Activated CD4-positive, alpha-beta memory T cell treated with anti-CD3 and anti-CD28 coated beads for 36 hours (primary cell): ENCODE results near the gene EMC10. TPM values are rescaled to one million over a fixed set of nuclear protein-coding genes. Genes with fewer than 3 reads are reported as not detected.

Experiments
- CTCF ChIA-PET: fragments of 350-600 bp; sonication (Branson Sonifier 250); formaldehyde crosslinking; loops from one replicate; lab custom pipeline; 2021; ENCODE audit warnings: antibody characterized with exemption, inconsistent platforms; lab: Charles Lee
- POLR2A ChIA-PET: fragments of 350-600 bp; sonication (Branson Sonifier 250); formaldehyde crosslinking; loops from one replicate; lab custom pipeline; 2021; ENCODE audit warnings: antibody characterized with exemption; lab: Charles Lee
- DNase-seq: peaks from one replicate; pipeline ENCODE4 v3.0.0-alpha.2; 2020
- H3K27ac Mint-ChIP-seq: one replicate; pipeline ENCODE4 v1.8.0; 2021; ENCODE audit warnings: mixed read lengths
- H3K27me3 Mint-ChIP-seq: one replicate; pipeline ENCODE4 v1.8.0; 2021; ENCODE audit warnings: mixed read lengths
- H3K36me3 Mint-ChIP-seq: one replicate; pipeline ENCODE4 v1.8.0; 2021; ENCODE audit warnings: mixed read lengths
- H3K4me1 Mint-ChIP-seq: one replicate; pipeline ENCODE4 v1.8.0; 2021; ENCODE audit warnings: low read depth, mixed read lengths
- H3K4me3 Mint-ChIP-seq: one replicate; pipeline ENCODE4 v1.8.0; 2021; ENCODE audit warnings: mild to moderate bottlenecking, mixed read lengths
- H3K9me3 Mint-ChIP-seq: one replicate; pipeline ENCODE4 v1.8.0; 2021; ENCODE audit warnings: mixed read lengths
- intact Hi-C: fragments of 100-400 bp; cut with micrococcal nuclease; formaldehyde crosslinking; loops from one replicate; pipeline ENCODE4 v1.15.1; 2023
- total RNA-seq, 2 experiments: library from RNA; stranded (reverse); gene quantifications; one replicate each; pipeline ENCODE4 v1.2.3, GENCODE V29; 2021

The EMC10 gene
- total RNA-seq, 2 experiments from 2014 or later = 37.5 to 37.6 TPM

DNA sequence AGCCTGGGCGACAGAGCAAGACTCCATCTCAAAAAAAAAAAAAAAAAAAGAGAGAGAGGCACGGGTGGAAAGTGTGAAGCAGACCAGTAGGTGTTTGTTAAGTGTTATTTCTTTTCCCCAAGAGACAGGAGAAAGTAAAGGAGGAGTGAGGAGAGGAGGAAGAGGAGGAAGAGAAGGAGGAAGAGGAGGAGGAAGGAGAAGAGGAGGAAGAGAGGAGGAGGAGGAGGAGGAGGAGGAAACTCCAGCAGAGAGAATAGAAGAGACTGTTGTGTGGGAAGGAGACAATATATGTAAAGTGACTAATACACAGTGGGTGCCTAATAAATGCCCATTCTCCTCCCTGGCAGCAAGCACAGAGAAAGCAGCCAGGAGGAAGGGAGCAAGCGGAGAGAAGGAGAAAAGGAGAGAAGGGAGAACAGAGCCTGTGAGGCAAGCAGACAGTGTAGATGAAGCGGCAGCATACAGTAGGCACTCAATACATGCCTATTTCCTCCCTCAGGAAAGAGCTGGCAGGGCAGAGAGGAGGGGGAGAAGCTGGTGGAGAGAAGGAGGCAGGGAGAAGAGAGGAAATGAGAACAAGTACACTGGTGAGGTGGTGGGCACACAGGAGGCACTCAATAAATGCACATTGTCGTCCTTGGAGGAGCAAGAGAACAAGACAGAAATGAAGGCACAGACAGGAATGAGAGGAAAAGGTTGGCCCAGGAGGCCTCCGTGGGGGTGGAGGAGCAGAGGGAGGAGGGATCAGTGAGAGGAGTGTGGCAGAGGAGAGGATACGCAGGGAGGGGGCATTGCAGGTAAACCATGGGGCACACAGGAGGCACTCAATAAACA is 18.1 kb downstream of the EMC10 start:
- ChIA-PET CTCF (no interaction called here), POLR2A (no interaction called here)
- H3K27me3 Mint-ChIP-seq = no peaks in the 10 kb centered on the region
- H3K4me3 Mint-ChIP-seq = no peak overlapping the region
- no peak overlapping the region for H3K27ac Mint-ChIP-seq
- H3K4me1 Mint-ChIP-seq = peaks cover 19% of the 10 kb centered on the region
- no peak for DNase-seq
- no peaks in the 10 kb centered on the region for H3K9me3 Mint-ChIP-seq
- no peaks in the 10 kb centered on the region for H3K36me3 Mint-ChIP-seq
- intact Hi-C loops = no loop called here

DNA sequence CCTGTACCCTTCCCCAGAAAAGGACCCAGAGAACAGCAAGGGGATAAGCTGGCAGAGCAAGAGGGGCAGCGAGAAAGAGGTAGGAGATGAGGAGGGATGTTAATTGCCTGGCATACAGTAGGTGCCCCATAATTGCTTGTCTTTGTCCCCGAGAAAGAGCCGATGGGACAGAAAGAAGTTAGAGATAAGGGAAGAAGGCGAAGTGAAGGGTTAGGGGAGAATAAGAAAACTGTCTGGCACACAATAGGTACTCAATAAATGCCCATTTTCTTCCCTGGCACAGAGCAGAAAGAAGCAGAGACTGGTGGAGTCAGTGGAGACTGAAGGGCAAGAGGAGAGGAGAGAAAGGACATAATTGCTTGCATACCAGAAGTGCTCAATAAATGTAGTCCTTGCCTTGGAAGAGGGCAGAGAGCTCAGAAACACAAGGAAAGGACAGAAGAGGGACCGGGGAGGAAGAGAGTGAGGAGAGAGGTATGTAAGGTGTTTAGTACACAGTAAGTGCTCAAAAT is 18.8 kb downstream of the EMC10 start:
- CTCF ChIA-PET = no interaction called here
- H3K36me3 Mint-ChIP-seq = no peaks in the 10 kb centered on the region
- no peaks in the 10 kb centered on the region for H3K27me3 Mint-ChIP-seq
- no peaks in the 10 kb centered on the region for H3K9me3 Mint-ChIP-seq
- H3K4me3 Mint-ChIP-seq = no peak overlapping the region
- peaks cover 19% of the 10 kb centered on the region for H3K4me1 Mint-ChIP-seq
- H3K27ac Mint-ChIP-seq = no peak overlapping the region
- POLR2A ChIA-PET = no interaction called here
- intact Hi-C loops = no loop called here
- no peak for DNase-seq

DNA sequence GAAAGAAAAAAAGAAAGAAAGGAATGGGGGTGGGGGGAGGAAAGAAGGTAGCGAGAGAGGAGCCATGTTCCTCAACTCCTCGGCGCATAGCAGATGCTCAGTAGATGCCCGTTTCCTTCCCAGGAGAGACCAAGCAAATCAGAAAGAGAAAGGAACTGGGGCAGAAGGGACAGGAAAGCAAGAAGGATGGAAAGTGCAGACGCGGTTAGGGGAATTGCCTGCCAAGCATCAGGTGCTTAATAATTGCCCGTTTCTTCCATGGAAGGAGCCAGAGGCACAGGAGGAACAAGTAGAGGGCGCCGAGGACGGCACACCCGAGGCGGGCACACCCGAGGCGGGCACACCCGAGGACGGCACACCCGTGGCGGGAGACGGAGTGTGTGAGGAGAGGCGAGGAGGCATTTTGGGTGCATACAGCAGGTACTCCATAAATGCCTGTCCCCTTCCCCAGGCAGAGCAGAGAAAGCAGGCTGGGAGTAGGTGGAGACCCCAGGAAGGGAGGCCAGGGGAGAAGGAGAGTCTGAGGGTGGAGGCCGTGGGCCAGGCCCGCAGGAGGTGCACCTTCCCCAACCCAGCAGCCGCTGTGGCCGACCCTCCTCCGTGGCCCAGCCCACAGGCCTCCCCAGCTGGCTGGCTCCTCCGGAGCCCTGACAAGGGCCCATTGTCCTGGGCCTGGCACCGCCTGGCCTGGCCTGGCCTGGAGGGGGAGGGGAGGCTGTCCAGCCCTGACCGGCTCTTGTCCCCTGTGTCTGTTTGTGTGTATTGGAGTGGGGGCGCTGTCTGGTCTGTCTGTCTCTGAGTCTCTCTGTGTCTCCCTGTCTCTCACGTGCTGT is 20.1 kb downstream of the EMC10 start:
- Mint-ChIP-seq H3K27ac (no peak overlapping the region), H3K4me3 (no peak overlapping the region), H3K27me3 (no peaks in the 10 kb centered on the region), H3K9me3 (no peaks in the 10 kb centered on the region), H3K4me1 (peaks cover 10% of the 10 kb centered on the region), H3K36me3 (no peaks in the 10 kb centered on the region)
- DNase-seq = no peak
- intact Hi-C loops = no loop called here
- CTCF ChIA-PET = interaction anchor here (0.5 kb wide), 2 partner anchors 39 to 69 kb away, joined by 3 to 4 read pairs; no protein-coding TSS in a partner anchor
- POLR2A ChIA-PET = interaction anchor here (0.7 kb wide), 1 partner anchor 19 kb away, joined by 3 read pairs; no protein-coding TSS in a partner anchor

DNA sequence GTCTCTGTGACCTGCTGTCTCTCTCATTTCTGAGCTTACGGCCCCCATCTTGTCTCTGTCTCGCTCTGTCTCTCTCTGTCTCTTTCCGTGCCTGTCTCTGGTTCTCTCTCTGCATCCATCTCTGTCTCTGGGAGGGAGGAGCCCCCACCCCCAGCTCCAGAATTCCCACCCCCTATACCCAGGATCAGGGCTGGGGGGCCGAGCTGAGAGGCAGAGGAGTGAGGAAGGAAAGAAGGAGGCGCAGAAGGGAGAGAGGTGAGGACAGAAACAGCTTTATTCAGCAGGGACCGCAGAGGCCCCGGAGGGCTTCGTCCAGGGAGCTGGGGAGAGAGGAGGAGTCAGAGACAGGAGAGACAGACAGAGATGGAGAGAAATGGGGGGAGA is 20.7 kb downstream of the EMC10 start:
- H3K4me1 Mint-ChIP-seq = peaks cover 4% of the 10 kb centered on the region
- H3K4me3 Mint-ChIP-seq = no peak overlapping the region
- CTCF ChIA-PET = interaction anchor here (0.5 kb wide), 2 partner anchors 39 to 70 kb away, joined by 3 to 4 read pairs; no protein-coding TSS in a partner anchor
- H3K27ac Mint-ChIP-seq = no peak overlapping the region
- intact Hi-C loops = no loop called here
- POLR2A ChIA-PET = no interaction called here
- H3K27me3 Mint-ChIP-seq = no peaks in the 10 kb centered on the region
- no peaks in the 10 kb centered on the region for H3K9me3 Mint-ChIP-seq
- H3K36me3 Mint-ChIP-seq = peaks cover 1% of the 10 kb centered on the region
- DNase-seq = no peak

DNA sequence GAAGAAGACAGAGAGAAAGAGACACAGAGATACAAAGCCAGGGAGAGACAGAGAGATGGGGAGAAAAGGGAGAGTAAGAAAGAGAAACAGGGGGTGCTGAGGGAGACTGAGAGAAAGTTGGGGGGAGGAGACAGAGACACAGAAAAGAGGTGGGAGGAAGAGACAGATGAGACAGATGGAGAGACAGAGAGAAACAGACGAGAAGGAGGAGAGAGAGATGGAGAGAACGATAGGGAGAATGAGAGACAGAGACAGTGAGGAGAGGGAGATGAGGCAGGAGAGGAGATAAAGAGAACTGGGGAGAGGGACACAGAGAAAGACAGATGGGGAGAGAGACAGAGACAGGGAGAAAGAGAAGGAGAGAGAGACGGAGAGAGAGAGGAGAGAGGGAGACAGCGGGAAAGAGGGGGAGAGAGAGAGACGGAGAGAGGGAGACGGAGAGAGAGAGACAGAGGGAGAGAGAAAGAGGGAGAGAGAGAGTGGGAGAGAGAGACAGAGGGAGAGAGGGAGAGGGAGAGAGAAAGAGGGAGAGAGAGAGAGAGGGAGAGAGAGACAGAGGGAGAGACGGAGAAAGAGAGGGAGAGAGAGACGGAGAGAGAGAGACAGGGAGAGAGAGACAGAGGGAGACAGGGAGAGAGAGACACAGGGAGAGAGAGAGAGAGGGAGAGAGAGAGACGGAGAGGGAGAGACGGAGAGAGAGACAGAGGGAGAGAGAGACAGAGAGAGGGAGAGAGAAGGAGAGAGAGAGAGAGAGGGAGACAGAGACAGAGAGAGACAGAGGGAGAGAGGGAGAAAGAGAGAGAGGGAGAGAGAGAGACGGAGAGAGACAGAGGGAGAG is 22.1 kb downstream of the EMC10 start:
- no peak overlapping the region for H3K27ac Mint-ChIP-seq
- no peak overlapping the region for H3K4me3 Mint-ChIP-seq
- intact Hi-C loops = no loop called here
- ChIA-PET POLR2A (no interaction called here), CTCF (no interaction called here)
- H3K9me3 Mint-ChIP-seq = no peaks in the 10 kb centered on the region
- H3K27me3 Mint-ChIP-seq = no peaks in the 10 kb centered on the region
- DNase-seq = no peak
- H3K36me3 Mint-ChIP-seq = peaks cover 1% of the 10 kb centered on the region
- no peaks in the 10 kb centered on the region for H3K4me1 Mint-ChIP-seq

DNA sequence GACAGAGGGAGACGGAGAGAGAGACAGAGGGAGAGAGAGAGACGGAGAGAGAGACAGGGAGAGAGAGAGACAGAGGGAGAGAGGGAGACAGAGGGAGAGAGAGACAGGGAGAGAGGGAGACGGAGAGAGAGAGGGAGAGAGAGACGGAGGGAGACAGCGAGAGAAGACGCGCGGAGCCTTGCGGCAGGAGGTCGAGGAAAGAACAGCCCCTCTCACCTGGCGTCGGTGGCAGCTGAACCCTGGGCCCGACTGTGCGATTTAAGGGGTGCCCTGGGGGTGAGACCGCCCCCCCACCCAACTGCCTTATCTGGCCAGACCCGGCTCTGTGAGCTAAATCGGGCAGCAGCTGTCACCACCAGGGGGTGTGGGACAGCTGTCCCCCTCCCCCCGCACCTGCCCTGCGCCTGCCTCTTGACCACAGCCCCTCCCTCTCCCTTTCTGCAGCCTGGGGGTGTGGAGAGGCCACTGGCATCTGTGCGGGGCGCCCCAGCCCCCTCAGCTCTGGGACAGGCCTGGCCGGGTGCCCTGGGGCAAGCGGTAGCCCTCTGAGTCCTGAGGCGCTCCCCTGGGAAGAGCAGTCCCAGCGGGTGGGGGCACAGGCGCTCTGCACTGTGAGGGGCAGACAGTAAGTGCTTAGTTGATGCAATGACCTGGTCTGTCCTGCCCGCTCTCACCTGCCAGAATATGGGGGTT is 23.9 kb downstream of the EMC10 start:
- POLR2A ChIA-PET = no interaction called here
- intact Hi-C loops = no loop called here
- Mint-ChIP-seq H3K4me3 (no peak overlapping the region), H3K27me3 (no peaks in the 10 kb centered on the region), H3K4me1 (no peaks in the 10 kb centered on the region), H3K27ac (no peak overlapping the region), H3K36me3 (peaks cover 1% of the 10 kb centered on the region), H3K9me3 (no peaks in the 10 kb centered on the region)
- CTCF ChIA-PET = interaction anchor here (1.2 to 1.5 kb wide), 2 partner anchors 14 to 284 kb away, joined by 3 to 4 read pairs; no protein-coding TSS in a partner anchor
- peak; percentile 23 for DNase-seq

DNA sequence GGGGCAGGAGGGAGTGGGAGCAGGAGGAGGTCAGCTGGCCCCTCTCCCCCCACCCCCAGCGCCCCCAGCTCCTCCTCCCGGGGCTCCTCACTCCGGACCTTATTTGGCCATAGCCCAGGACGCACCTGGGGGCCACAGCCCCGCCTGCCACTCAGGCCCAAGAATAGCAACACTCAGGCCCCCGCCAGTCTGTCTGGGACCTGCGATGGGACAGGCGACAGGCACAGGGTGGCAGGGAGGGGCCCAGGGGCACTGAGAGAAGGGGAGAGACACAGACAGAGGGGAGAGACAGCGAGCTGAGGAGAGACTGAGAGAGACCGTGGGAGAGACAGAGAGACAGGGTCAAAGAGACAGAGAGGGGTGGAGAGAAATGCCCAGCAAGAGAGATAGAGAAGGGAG is 24.4 kb downstream of the EMC10 start:
- CTCF ChIA-PET = interaction anchor here (1.2 to 1.5 kb wide), 2 partner anchors 14 to 283 kb away, joined by 3 to 4 read pairs; no protein-coding TSS in a partner anchor
- no peak overlapping the region for H3K4me3 Mint-ChIP-seq
- H3K4me1 Mint-ChIP-seq = no peaks in the 10 kb centered on the region
- H3K36me3 Mint-ChIP-seq = peaks cover 1% of the 10 kb centered on the region
- no peaks in the 10 kb centered on the region for H3K27me3 Mint-ChIP-seq
- intact Hi-C loops = no loop called here
- POLR2A ChIA-PET = no interaction called here
- H3K27ac Mint-ChIP-seq = no peak overlapping the region
- DNase-seq = no peak
- H3K9me3 Mint-ChIP-seq = no peaks in the 10 kb centered on the region

DNA sequence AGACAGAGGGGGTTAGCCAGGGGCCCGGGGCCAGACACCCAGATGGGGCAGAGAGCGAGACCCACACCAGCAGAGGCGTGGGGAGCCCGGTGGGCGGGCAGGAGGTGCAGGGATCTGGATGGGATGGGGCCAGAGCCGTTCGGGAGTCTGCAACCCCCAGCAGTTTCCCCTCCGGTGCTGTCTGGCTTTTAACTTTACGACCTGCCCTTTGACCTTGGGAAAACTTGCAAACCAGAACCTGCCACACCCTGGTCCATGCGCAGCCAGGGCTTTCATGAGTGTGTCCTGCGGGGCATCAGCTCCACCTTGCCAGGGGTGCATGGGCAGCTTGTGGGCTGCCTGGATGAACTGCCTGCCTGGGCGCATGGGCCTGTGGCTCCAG is 24.9 kb downstream of the EMC10 start:
- POLR2A ChIA-PET = no interaction called here
- Mint-ChIP-seq H3K4me3 (no peak overlapping the region), H3K36me3 (peaks cover 1% of the 10 kb centered on the region), H3K9me3 (no peaks in the 10 kb centered on the region), H3K27ac (no peak overlapping the region), H3K4me1 (no peaks in the 10 kb centered on the region), H3K27me3 (no peaks in the 10 kb centered on the region)
- no peak for DNase-seq
- intact Hi-C loops = no loop called here
- CTCF ChIA-PET = interaction anchor here (1.5 kb wide), 1 partner anchor 15 kb away, joined by 4 read pairs; no protein-coding TSS in a partner anchor

DNA sequence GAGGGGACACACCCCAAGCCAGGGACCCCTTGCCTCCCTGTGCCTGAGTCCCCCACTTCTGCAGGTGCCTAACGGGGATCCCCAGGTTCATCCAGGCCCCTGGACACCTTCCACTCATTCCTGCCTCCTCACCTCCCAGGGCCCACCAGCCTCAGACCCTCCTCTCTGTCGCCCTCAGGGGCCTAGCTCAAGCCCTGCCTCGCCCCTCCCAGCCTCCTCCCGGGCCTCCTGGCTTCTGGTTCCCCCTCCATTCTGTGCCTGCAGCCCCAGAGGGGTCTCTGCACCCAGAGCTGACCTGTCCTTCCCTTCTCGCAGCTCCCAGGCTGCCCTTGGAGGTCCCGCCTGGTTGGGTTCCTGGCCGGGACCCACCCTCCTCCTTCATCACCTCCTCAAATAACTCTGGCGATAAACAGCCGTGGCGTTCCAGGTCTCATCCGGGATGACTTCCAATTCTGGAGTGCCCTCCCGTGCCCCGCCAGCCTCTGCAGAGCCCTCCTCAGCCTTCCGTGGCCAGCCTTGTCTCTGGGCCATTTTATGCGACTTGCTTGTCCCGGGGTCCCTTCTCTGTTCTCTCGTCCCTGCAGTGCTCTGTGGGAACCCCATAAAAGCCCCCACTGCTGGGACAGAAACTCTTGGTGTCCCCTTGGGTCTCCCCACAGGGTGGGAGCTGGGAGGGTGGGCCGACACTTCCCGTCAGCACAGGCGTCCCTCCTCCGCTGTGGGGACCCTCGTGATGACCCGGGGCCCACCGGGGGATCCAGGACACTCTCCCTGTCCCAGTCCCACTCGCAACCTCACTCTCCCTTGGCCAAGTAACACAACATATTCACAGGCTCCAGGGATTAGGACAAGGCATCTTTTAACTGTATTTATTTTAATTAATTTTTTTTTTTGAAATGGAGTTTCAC is 25.5 kb downstream of the EMC10 start:
- CTCF ChIA-PET = no interaction called here
- Mint-ChIP-seq H3K36me3 (peaks cover 1% of the 10 kb centered on the region), H3K27me3 (no peaks in the 10 kb centered on the region), H3K27ac (no peak overlapping the region), H3K9me3 (no peaks in the 10 kb centered on the region), H3K4me1 (no peaks in the 10 kb centered on the region), H3K4me3 (no peak overlapping the region)
- intact Hi-C loops = no loop called here
- DNase-seq = no peak
- POLR2A ChIA-PET = no interaction called here

DNA sequence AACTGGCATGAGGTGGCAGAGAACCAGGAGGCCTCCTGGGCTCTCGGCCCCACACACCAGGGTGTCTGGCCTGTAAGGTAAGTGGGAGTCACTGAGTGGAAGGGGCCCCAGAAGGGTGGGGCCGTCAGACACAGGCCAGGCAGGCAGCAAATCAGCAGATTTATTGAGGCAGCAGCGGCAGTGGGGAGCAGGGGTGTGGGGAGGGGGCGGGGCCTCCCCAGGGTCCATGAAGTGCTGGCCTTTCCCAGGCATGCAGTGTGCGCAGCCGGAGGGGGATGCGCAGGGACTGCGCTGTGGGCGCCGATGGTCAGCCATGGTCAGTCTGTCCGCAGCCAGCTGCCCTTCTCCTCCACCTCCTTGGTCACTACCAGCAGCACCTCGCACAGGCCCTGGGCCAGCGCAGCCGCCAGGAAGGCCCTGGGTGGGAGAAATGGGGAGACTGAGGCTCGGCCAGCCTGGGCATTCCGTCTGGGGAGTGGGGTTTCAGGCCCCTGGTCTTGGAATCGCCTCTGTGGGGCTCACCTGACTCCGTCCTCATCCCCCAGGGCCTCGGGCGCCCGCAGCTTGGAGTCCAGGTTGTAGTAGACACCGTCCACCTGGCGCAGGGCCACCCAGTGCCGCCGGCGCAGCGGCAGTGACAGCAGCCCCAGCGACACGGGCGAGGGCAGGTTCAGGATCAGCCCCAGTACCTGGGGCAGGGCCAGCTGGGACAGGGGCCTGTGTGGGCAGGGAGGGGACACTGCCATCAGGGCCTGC is 29.7 kb downstream of the EMC10 start:
- ChIA-PET POLR2A (no interaction called here), CTCF (no interaction called here)
- Mint-ChIP-seq H3K4me3 (no peak overlapping the region), H3K27ac (no peak overlapping the region), H3K36me3 (peaks cover 4% of the 10 kb centered on the region), H3K27me3 (no peaks in the 10 kb centered on the region), H3K9me3 (no peaks in the 10 kb centered on the region), H3K4me1 (peaks cover 9% of the 10 kb centered on the region)
- intact Hi-C loops = no loop called here
- no peak for DNase-seq
